Measurements from ENCODE around the gene ADAMTS6.

DNA sequence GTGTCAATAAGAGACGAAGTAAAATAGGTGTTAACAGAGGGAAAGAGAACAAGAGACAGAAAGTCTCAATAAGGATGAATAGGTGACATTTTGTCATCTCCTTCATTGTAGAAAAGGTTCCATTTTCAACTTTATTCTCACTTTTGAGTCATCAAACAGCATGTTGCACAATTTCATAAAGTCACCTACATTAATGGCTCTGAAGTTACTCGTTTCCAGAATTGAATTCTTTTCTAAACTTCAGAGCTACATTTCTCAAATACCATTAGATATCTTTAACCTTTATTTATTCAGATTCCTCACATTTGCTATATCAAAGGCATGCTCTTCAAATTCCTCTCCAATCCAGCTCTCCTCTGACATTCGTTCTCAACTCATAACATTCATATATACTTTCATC is 13.1 kb downstream of the ADAMTS6 start:
- TF ChIP-seq POLR2A (IDR thresholded peaks at IDR 0.05) = no peak
- TF ChIP-seq, protein P1, sequence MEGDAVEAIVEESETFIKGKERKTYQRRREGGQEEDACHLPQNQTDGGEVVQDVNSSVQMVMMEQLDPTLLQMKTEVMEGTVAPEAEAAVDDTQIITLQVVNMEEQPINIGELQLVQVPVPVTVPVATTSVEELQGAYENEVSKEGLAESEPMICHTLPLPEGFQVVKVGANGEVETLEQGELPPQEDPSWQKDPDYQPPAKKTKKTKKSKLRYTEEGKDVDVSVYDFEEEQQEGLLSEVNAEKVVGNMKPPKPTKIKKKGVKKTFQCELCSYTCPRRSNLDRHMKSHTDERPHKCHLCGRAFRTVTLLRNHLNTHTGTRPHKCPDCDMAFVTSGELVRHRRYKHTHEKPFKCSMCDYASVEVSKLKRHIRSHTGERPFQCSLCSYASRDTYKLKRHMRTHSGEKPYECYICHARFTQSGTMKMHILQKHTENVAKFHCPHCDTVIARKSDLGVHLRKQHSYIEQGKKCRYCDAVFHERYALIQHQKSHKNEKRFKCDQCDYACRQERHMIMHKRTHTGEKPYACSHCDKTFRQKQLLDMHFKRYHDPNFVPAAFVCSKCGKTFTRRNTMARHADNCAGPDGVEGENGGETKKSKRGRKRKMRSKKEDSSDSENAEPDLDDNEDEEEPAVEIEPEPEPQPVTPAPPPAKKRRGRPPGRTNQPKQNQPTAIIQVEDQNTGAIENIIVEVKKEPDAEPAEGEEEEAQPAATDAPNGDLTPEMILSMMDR (IDR thresholded peaks at IDR 0.05) = no peak
- no peak for TF ChIP-seq EP300 (IDR thresholded peaks at IDR 0.05)
